WERI-Rb-1 (cell line): Measurements from ENCODE around the gene NR5A2.

Experiments
- DNase-seq: peaks from one replicate; pipeline ENCODE4 v3.0.0-alpha.2; 2020
- H3K27ac ChIP-seq: fragments of 250-450 bp; sonication (Bioruptor Pico); 2 replicates; pipeline ENCODE4 v1.5.1; 2020; ENCODE audit warnings: mild to moderate bottlenecking, moderate library complexity
- H3K27me3 ChIP-seq: fragments of 250-450 bp; sonication (Bioruptor Pico); 2 replicates; pipeline ENCODE4 v1.5.1; 2021; ENCODE audit warnings: mild to moderate bottlenecking, low read depth, moderate library complexity; ENCODE audit not compliant: insufficient read depth, severe bottlenecking
- H3K36me3 ChIP-seq: fragments of 250-450 bp; sonication (Bioruptor Pico); 2 replicates; pipeline ENCODE4 v1.5.1; 2020; ENCODE audit warnings: mild to moderate bottlenecking, moderate library complexity
- H3K4me3 ChIP-seq: 2 replicates; pipeline ENCODE4 v1.5.1; 2011; ENCODE audit warnings: low read depth, mild to moderate bottlenecking, control low read depth, low read length
- H3K9me3 ChIP-seq: fragments of 250-450 bp; sonication (Bioruptor Pico); 2 replicates; pipeline ENCODE4 v1.5.1; 2021; ENCODE audit warnings: mild to moderate bottlenecking, moderate library complexity; ENCODE audit not compliant: severe bottlenecking
- CTCF ChIP-seq: IDR thresholded peaks from 2 replicates; pipeline ENCODE4 v1.5.1; 2011; ENCODE audit warnings: low read depth, mild to moderate bottlenecking, control low read depth, inconsistent platforms, low read length

Gene NR5A2

GRCh38 chr1:200036619-200037270 lies 9.2 kb downstream of the NR5A2 start:
- no peak for TF ChIP-seq CTCF
- Histone ChIP-seq H3K27ac (no peak overlapping the region), H3K27me3 (peaks cover 73% of the 10 kb centered on the region), H3K4me3 (no peak overlapping the region), H3K36me3 (no peaks in the 10 kb centered on the region), H3K9me3 (peaks cover 4% of the 10 kb centered on the region)
- no peak for DNase-seq

GRCh38 chr1:200037501-200037900 lies 10.0 kb downstream of the NR5A2 start:
- Histone ChIP-seq H3K9me3 (peaks cover 4% of the 10 kb centered on the region), H3K27me3 (peaks cover 81% of the 10 kb centered on the region), H3K36me3 (no peaks in the 10 kb centered on the region), H3K4me3 (no peak overlapping the region), H3K27ac (no peak overlapping the region)
- no peak for DNase-seq
- no peak for TF ChIP-seq CTCF

GRCh38 chr1:200037904-200038303 lies 10.4 kb downstream of the NR5A2 start:
- H3K36me3 ChIP-seq = no peaks in the 10 kb centered on the region
- peaks cover 4% of the 10 kb centered on the region for H3K9me3 ChIP-seq
- no peak overlapping the region for H3K27ac ChIP-seq
- no peak overlapping the region for H3K4me3 ChIP-seq
- no peak for TF ChIP-seq CTCF
- no peak for DNase-seq
- H3K27me3 ChIP-seq = peaks cover 85% of the 10 kb centered on the region

GRCh38 chr1:200038325-200038980 lies 10.9 kb downstream of the NR5A2 start:
- H3K4me3 ChIP-seq = no peak overlapping the region
- DNase-seq = no peak
- H3K27me3 ChIP-seq = peaks cover 90% of the 10 kb centered on the region
- TF ChIP-seq CTCF = no peak
- H3K9me3 ChIP-seq = peaks cover 4% of the 10 kb centered on the region
- H3K27ac ChIP-seq = no peak overlapping the region
- no peaks in the 10 kb centered on the region for H3K36me3 ChIP-seq

GRCh38 chr1:200038981-200039848 lies 11.7 kb downstream of the NR5A2 start:
- peaks cover 95% of the 10 kb centered on the region for H3K27me3 ChIP-seq
- H3K27ac ChIP-seq = no peak overlapping the region
- H3K4me3 ChIP-seq = peak overlapping the region; percentile 63
- H3K36me3 ChIP-seq = no peaks in the 10 kb centered on the region
- TF ChIP-seq CTCF = 0 out of 2 replicates have a peak, but pooled peaks have one; percentile 7
- peaks cover 4% of the 10 kb centered on the region for H3K9me3 ChIP-seq
- DNase-seq = peak; percentile 69
